Activated naive CD4-positive, alpha-beta T cell treated with anti-CD3 and anti-CD28 coated beads for 36 hours (primary cell): ENCODE measurements around the gene PALD1. TPM values are rescaled to one million over a fixed set of nuclear protein-coding genes. Genes with fewer than 3 reads are reported as not detected.

Source experiments
- CTCF ChIA-PET: fragments of 350-600 bp; sonication (Branson Sonifier 250); formaldehyde crosslinking; loops from one replicate; lab custom pipeline; 2021; ENCODE audit warnings: antibody characterized with exemption; lab: Charles Lee
- DNase-seq: peaks from one replicate; pipeline ENCODE4 v3.0.0-alpha.2; 2020
- H3K27ac Mint-ChIP-seq: one replicate; pipeline ENCODE4 v1.8.0; 2021; ENCODE audit warnings: mild to moderate bottlenecking, mixed read lengths
- H3K27me3 Mint-ChIP-seq: one replicate; pipeline ENCODE4 v1.8.0; 2021; ENCODE audit warnings: low read depth, mixed read lengths
- H3K36me3 Mint-ChIP-seq: one replicate; pipeline ENCODE4 v1.8.0; 2021; ENCODE audit warnings: low read depth, mixed read lengths
- H3K4me1 Mint-ChIP-seq: one replicate; pipeline ENCODE4 v1.8.0; 2021; ENCODE audit warnings: low read depth, mixed read lengths
- H3K4me3 Mint-ChIP-seq: one replicate; pipeline ENCODE4 v1.8.0; 2021; ENCODE audit warnings: mild to moderate bottlenecking, moderate library complexity, mixed read lengths
- H3K9me3 Mint-ChIP-seq: one replicate; pipeline ENCODE4 v1.8.0; 2021; ENCODE audit warnings: mixed read lengths
- intact Hi-C: fragments of 100-400 bp; cut with micrococcal nuclease; formaldehyde crosslinking; loops from one replicate; pipeline ENCODE4 v1.15.1; 2023
- total RNA-seq, 2 experiments: library from RNA; stranded (reverse); gene quantifications; one replicate each; pipeline ENCODE4 v1.2.3, GENCODE V29; 2021

The PALD1 gene
- total RNA-seq, 2 experiments from 2014 or later, result 0.69 TPM

DNA sequence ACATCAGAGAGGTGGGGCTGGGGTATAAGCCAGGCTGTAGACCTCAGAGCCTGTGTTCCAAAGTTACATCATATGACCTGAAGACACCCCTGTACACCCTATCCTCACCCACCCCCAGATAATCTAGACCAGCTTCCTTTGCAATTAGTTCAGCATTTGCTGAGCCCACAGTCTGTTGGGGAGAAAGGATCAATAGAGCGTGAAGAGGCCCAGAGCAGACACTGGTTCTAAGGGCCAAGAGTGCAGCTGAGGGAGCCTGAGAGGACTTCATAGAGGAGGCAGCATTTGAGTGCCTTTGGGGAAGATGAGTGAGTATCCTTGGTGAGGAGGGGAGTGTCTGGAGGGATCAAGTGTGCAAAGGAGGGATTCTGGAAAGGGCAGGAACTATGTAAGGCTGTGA is 65.3 kb downstream of the PALD1 start:
- intact Hi-C loops, result no loop called here
- CTCF ChIA-PET, result interaction anchor here (1.9 kb wide), 1 partner anchor 82 kb away, joined by 6 read pairs; no protein-coding TSS in a partner anchor
- H3K4me1 Mint-ChIP-seq, result no peaks in the 10 kb centered on the region
- H3K27ac Mint-ChIP-seq, result no peak overlapping the region
- H3K27me3 Mint-ChIP-seq, result no peaks in the 10 kb centered on the region
- no peaks in the 10 kb centered on the region for H3K9me3 Mint-ChIP-seq
- no peak for DNase-seq
- H3K4me3 Mint-ChIP-seq, result no peak overlapping the region
- H3K36me3 Mint-ChIP-seq, result no peaks in the 10 kb centered on the region

DNA sequence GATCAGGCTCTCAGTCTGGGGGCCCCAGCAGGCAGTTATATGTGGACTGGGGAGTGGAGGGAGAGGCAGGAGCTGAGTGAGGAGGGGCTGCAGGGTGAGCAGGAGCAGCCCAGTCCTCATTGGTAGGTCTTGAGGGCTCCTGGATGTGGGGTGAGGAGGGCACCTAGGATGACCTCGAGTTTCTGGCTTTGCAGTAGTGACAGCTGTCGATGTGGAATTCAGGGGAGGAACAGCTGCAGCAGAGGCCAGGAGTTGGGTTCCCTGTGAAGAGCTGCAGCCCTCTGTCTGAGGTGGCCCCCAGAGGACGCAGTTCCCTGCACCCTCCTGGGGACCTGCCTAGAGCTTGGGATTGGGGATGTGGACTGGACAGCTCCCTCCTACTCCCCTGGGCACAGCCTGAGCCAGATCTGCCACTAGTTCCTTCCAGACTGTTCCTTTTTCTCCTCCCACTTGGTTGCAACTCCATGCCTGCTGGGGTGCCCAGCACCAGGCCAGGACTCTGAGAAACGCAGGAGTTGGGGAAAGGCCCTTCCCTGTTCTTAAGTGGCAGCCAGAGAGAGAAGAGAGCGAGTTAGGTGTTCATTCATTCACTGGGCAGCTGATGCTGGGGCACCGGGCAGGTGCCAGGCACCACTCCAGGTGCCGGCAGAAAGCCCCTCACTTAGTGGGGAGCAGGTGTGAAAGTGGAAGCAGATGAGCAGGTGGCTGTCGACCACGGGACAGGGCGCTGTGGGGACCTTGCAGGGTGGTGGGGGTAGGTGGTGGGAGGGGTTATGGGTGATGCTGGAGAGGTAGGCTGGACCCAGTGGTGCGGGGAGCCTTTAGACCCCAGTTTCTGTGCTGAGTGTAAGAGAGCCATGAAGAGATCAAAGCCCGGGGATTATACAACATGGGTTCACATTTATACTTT is 66.1 kb downstream of the PALD1 start:
- H3K4me3 Mint-ChIP-seq, result no peak overlapping the region
- no peak overlapping the region for H3K27ac Mint-ChIP-seq
- no peaks in the 10 kb centered on the region for H3K27me3 Mint-ChIP-seq
- no peaks in the 10 kb centered on the region for H3K36me3 Mint-ChIP-seq
- CTCF ChIA-PET, result interaction anchor here (0.6 to 1.9 kb wide), 2 partner anchors 83 to 511 kb away, joined by 3 to 6 read pairs; no protein-coding TSS in a partner anchor
- DNase-seq, result no peak
- H3K9me3 Mint-ChIP-seq, result no peaks in the 10 kb centered on the region
- intact Hi-C loops, result no loop called here
- no peaks in the 10 kb centered on the region for H3K4me1 Mint-ChIP-seq

DNA sequence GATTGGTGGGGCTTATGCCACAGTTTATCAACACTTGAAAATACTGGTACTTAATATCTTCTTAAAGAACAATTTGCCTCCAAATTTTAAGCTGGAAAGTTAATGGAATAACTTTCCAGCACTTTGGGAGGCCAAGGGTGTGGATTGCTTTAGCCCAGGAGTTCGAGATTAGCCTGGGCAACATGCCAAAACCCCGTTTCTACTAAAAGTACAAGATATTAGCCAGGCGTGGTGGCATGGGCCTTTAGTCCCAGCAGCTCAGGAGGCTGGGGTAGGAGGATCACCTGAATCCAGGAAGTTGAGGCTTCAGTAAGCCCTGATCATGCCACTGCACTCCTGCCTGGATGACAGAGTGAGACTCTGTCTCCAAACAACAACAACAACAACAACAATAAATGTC is 68.0 kb downstream of the PALD1 start:
- intact Hi-C loops, result no loop called here
- H3K4me1 Mint-ChIP-seq, result no peaks in the 10 kb centered on the region
- H3K36me3 Mint-ChIP-seq, result no peaks in the 10 kb centered on the region
- H3K27me3 Mint-ChIP-seq, result no peaks in the 10 kb centered on the region
- CTCF ChIA-PET, result no interaction called here
- no peak overlapping the region for H3K27ac Mint-ChIP-seq
- no peaks in the 10 kb centered on the region for H3K9me3 Mint-ChIP-seq
- no peak for DNase-seq
- H3K4me3 Mint-ChIP-seq, result no peak overlapping the region

DNA sequence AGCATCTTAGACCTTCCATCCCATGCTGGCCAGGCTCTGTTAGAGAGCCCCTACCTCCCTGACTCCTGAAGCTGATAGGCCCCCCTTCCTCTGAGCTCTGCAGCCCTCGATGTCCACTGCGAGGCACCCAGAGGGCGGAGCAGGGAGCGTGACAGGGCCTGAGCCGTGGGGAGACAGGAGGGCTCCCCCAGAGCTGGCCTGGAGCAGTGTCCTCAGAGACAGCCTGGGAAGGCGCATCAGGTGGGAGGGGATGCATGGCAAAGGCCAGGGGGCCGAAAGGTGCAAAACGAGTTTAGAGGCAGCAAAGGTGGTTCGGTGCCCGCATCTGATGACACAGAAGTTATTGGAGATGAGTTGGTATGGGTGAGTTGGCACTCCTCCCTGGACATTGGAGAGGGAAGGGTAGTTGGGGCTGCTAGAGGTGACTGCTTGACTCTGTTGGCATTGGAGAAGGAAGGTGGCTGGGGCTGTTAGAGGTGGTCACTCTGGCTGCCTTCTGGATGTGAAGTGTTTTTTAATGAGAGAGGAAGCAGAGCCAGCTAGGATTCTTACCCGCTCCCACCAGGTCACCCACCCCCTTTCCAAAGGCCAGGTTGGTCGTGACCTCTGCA is 70.9 kb downstream of the PALD1 start:
- no peak for DNase-seq
- CTCF ChIA-PET, result interaction anchor here (0.6 to 4.4 kb wide), 21 partner anchors 20 to 1272 kb away, joined by 3 to 27 read pairs (median 4); no protein-coding TSS in a partner anchor
- intact Hi-C loops, result no loop called here
- Mint-ChIP-seq H3K27me3 (no peaks in the 10 kb centered on the region), H3K27ac (no peak overlapping the region), H3K36me3 (no peaks in the 10 kb centered on the region), H3K9me3 (no peaks in the 10 kb centered on the region), H3K4me1 (no peaks in the 10 kb centered on the region), H3K4me3 (no peak overlapping the region)

DNA sequence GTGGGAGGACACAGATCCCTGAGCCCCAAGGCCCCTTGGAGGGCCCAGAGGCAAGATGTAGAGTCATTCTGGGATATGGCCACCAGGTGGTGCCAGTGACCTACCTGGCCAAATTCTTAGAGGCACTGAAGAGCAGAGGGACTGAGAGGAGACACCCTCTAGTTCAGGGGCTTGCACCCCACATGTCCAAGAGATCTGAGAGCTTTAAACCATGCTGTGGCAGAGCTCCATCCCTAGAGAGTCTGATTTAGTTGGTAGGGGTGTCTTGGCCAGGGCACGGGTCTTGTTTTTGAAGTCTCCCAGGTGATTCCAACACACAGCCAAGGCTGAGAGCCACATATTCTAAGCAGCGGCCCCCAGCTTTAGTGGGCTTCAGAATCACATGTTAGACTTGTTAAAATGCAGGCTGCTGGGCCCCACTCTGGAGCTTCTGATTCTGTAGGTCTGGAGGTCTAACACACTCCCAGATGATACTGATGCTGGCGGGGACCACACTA is 71.4 kb downstream of the PALD1 start:
- no peaks in the 10 kb centered on the region for H3K4me1 Mint-ChIP-seq
- DNase-seq, result peak; percentile 82
- H3K4me3 Mint-ChIP-seq, result no peak overlapping the region
- H3K27me3 Mint-ChIP-seq, result no peaks in the 10 kb centered on the region
- no peaks in the 10 kb centered on the region for H3K9me3 Mint-ChIP-seq
- CTCF ChIA-PET, result interaction anchor here (0.5 to 4.4 kb wide), 19 partner anchors 27 to 659 kb away, joined by 3 to 27 read pairs (median 4); no protein-coding TSS in a partner anchor
- H3K36me3 Mint-ChIP-seq, result no peaks in the 10 kb centered on the region
- intact Hi-C loops, result loop anchor here (1.0 to 2.0 kb wide), 3 partner anchors 209 to 330 kb away; partner anchors contain the start of gene SGPL1
- H3K27ac Mint-ChIP-seq, result no peak overlapping the region

DNA sequence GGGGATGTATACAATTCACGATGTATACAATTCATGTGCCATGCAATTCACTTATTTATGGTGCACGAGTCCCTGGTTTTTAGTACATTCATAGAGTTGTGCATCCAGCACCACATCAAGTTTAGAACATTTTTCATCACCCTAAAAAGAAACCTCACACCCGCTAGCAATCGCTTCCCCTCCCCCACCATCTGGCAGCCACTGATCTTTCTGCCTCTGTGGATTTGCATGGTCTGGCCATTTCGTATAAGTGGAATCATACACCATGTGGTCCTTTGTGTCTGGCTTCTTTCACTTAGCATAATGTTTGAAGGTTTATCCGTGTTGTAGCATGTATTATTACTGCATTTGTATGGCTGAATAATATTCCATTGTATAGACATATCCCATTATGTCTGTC is 71.9 kb downstream of the PALD1 start:
- intact Hi-C loops, result loop anchor here (1.0 to 2.0 kb wide), 3 partner anchors 209 to 330 kb away; partner anchors contain the start of gene SGPL1
- H3K9me3 Mint-ChIP-seq, result no peaks in the 10 kb centered on the region
- CTCF ChIA-PET, result interaction anchor here (0.5 to 4.4 kb wide), 16 partner anchors 26 to 305 kb away, joined by 3 to 27 read pairs (median 3); no protein-coding TSS in a partner anchor
- H3K36me3 Mint-ChIP-seq, result no peaks in the 10 kb centered on the region
- no peaks in the 10 kb centered on the region for H3K4me1 Mint-ChIP-seq
- H3K4me3 Mint-ChIP-seq, result no peak overlapping the region
- no peaks in the 10 kb centered on the region for H3K27me3 Mint-ChIP-seq
- no peak overlapping the region for H3K27ac Mint-ChIP-seq
- DNase-seq, result no peak

DNA sequence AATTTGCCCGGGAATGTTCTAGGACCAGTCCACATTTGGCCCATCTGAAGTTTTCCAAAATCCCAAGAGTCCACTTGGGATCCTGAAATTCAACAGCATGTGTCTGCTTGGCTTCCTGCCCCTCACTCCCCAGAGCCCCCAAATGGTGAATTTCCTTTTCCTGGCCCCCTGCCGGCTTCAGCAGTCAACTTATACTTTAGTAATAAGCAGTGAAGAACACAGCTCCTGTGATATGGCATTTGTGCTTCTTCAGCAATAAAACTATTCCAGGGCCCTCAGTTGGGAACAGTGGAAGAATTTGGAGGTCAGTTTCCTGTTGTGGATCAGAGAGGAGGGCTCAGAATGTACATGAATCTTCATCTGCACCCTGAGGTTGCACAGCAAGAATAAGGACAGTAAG is 72.9 kb downstream of the PALD1 start:
- intact Hi-C loops, result loop anchor here (2.0 kb wide), 1 partner anchor 263 kb away; the partner anchor contains the start of gene SGPL1
- Mint-ChIP-seq H3K4me1 (no peaks in the 10 kb centered on the region), H3K4me3 (no peak overlapping the region), H3K27ac (no peak overlapping the region), H3K9me3 (no peaks in the 10 kb centered on the region), H3K36me3 (no peaks in the 10 kb centered on the region), H3K27me3 (no peaks in the 10 kb centered on the region)
- DNase-seq, result no peak
- CTCF ChIA-PET, result interaction anchor here (1.1 to 4.4 kb wide), 7 partner anchors 10 to 209 kb away, joined by 3 to 27 read pairs (median 4); no protein-coding TSS in a partner anchor

DNA sequence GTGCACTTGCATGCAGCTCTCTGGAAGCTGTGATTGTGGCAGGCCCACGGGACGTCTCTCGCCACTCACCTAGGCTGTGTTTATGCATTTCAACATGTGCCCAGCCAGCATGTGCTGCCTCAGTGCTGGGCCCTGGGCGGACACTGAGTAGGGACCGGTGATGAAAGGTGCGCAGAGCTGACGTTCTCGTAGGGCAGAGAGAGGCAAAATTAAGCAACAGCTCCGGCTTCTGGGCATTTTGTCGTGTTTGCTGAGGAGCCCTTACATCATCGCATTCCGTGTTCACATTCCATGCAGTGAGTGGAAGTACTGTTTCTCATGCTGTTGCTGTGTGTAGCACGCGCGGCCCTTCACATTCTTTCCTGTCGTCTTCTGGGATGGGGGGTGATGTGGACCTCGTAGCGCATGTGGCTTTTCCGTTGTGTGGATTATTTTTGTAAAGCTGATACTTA is 73.4 kb downstream of the PALD1 start:
- no peak for DNase-seq
- CTCF ChIA-PET, result interaction anchor here (1.1 to 4.4 kb wide), 8 partner anchors 10 to 209 kb away, joined by 3 to 27 read pairs (median 4); no protein-coding TSS in a partner anchor
- Mint-ChIP-seq H3K36me3 (no peaks in the 10 kb centered on the region), H3K9me3 (no peaks in the 10 kb centered on the region), H3K4me3 (no peak overlapping the region), H3K27ac (no peak overlapping the region), H3K4me1 (no peaks in the 10 kb centered on the region), H3K27me3 (no peaks in the 10 kb centered on the region)
- intact Hi-C loops, result loop anchor here (2.0 kb wide), 1 partner anchor 263 kb away; the partner anchor contains the start of gene SGPL1

DNA sequence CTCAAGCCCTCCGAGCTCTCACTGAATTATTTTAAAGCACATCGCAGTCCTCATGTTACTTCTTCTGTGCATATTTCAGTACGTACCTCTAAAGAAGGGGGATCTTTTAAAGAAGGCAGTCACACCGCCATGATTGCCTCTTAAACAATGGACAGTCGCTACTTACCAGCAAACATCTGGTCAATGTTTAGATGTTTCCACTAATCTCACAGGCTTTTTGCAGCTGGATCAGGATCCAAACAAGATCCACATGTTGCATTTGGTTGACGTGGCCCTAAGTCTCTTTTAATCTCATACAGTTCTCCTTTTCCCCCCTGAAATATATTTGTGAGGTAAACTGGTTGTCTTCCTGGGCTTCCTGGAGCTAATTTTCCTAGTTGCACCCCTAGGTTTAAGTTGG is 74.0 kb downstream of the PALD1 start:
- CTCF ChIA-PET, result interaction anchor here (1.3 to 4.4 kb wide), 2 partner anchors 91 to 202 kb away, joined by 4 to 25 read pairs; no protein-coding TSS in a partner anchor
- H3K36me3 Mint-ChIP-seq, result no peaks in the 10 kb centered on the region
- no peaks in the 10 kb centered on the region for H3K9me3 Mint-ChIP-seq
- intact Hi-C loops, result no loop called here
- H3K4me1 Mint-ChIP-seq, result no peaks in the 10 kb centered on the region
- no peak for DNase-seq
- H3K4me3 Mint-ChIP-seq, result no peak overlapping the region
- H3K27ac Mint-ChIP-seq, result no peak overlapping the region
- no peaks in the 10 kb centered on the region for H3K27me3 Mint-ChIP-seq

DNA sequence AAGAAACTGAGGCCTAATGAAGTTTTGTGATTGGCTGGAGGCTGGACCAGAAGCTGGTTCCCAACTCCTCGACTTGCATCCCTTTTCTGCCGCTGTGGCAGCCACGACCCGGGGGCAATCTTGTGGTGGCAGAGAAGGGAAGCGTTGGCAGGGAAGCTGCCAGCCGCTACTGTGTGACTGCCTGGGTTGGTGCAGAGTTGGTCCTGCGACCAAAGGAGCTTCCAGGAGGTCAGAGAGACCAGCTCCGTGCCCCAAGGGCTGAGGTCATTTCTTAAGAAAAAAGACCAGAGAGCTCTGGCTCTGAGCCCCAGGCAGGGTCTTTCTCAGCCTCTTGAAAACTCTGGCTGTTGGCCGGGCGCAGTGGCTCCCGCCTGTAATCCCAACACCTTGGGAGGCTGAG is 76.8 kb downstream of the PALD1 start:
- Mint-ChIP-seq H3K4me3 (no peak overlapping the region), H3K27me3 (no peaks in the 10 kb centered on the region), H3K27ac (no peak overlapping the region), H3K36me3 (no peaks in the 10 kb centered on the region), H3K9me3 (no peaks in the 10 kb centered on the region), H3K4me1 (peaks cover 11% of the 10 kb centered on the region)
- DNase-seq, result no peak
- CTCF ChIA-PET, result interaction anchor here (1.5 kb wide), 1 partner anchor 94 kb away, joined by 3 read pairs; no protein-coding TSS in a partner anchor
- intact Hi-C loops, result loop anchor here (5.0 kb wide), 1 partner anchor 732 kb away; no protein-coding TSS in a partner anchor

DNA sequence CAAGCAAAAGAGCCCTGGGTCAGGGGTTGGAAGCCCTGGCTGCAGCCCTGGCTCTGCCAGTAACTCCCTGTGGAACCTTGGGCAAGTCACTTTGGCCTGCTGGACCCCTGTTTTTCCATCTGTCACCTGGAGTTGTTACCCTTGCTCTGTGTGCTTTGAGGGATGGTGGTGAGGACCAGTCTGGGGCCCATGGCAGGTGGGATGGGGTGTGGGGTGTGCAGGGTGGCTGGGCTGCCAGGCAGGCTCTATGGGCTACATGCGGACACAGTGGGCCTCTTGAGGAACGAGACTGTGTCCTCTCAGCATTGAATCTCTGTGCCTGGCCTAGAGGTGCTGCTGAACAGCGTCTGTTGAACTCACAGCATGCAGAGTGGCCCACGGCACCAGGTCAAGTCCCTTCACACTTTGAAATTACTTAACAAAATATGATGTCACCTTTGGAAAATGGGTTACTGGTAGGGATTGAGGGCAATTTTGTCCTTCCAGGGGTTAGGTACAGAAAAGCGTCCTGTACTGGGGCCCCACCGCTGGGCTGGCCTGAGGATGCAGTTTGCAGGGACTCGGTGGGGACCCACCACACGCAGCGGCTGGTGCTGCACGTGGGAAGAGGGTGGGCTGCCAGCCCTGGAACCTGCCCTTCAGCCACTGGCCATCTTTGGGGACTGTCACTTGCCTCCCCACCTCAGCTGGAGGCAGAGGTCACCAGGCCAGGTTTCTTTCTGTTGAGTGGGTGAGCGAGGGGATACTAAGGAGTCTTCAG is 78.7 kb downstream of the PALD1 start:
- H3K9me3 Mint-ChIP-seq, result no peaks in the 10 kb centered on the region
- H3K27me3 Mint-ChIP-seq, result no peaks in the 10 kb centered on the region
- no peak overlapping the region for H3K4me3 Mint-ChIP-seq
- intact Hi-C loops, result loop anchor here (5.0 kb wide), 1 partner anchor 730 kb away; no protein-coding TSS in a partner anchor
- H3K36me3 Mint-ChIP-seq, result no peaks in the 10 kb centered on the region
- CTCF ChIA-PET, result no interaction called here
- no peak for DNase-seq
- no peak overlapping the region for H3K27ac Mint-ChIP-seq
- peaks cover 11% of the 10 kb centered on the region for H3K4me1 Mint-ChIP-seq
